H1 (cell line): ENCODE results near the gene STK16. TPM values are rescaled to one million over a fixed set of nuclear protein-coding genes. Genes with fewer than 3 reads are reported as not detected.

Experiments used
- CTCF ChIA-PET: fragments of 300-600 bp; sonication (Branson Sonifier 250); formaldehyde crosslinking; loops from one replicate; lab custom pipeline; 2021; ENCODE audit not compliant: partially characterized antibody; lab: Charles Lee
- POLR2A ChIA-PET: fragments of 300-600 bp; sonication (Branson Sonifier 250); formaldehyde crosslinking; loops from one replicate; lab custom pipeline; 2021; ENCODE audit warnings: inconsistent platforms; ENCODE audit not compliant: partially characterized antibody; lab: Charles Lee
- DNase-seq, 2 experiments: peaks; one replicate each; pipeline versions ENCODE4 v3.0.0 to v3.0.0-alpha.2; 2010 to 2022; ENCODE audit warnings: low spot score in 2 of 2, low read depth in 1 of 2, mixed read lengths in 1 of 2
- FAIRE-seq: peaks from 2 replicates; lab custom pipeline; 2011; peaks lifted over from hg19 to GRCh38; lab: Jason Lieb, UNC
- H2AFZ ChIP-seq: 2 replicates; pipeline ENCODE4 v1.8.1; 2012; ENCODE audit warnings: low read length, inconsistent platforms
- H2AK5ac ChIP-seq: 2 replicates; pipeline ENCODE4 v1.6.1; 2013; ENCODE audit warnings: low read depth, low read length
- H2BK120ac ChIP-seq: replicated peaks from 2 replicates; pipeline ENCODE3; 2013; ENCODE audit warnings: low read depth, low read length, inconsistent platforms
- H2BK12ac ChIP-seq: 2 replicates; pipeline ENCODE4 v1.6.1; 2013; ENCODE audit warnings: low read depth, low read length
- H2BK15ac ChIP-seq: 2 replicates; pipeline ENCODE4 v1.6.1; 2013; ENCODE audit warnings: low read length
- H2BK20ac ChIP-seq: 2 replicates; pipeline ENCODE4 v1.6.1; 2013; ENCODE audit warnings: low read length
- H2BK5ac ChIP-seq: 2 replicates; pipeline ENCODE4 v1.6.1; 2013; ENCODE audit warnings: low read depth, low read length
- H3K14ac ChIP-seq: 2 replicates; pipeline ENCODE4 v1.6.1; 2013; ENCODE audit warnings: inconsistent platforms; ENCODE audit not compliant: insufficient read length
- H3K18ac ChIP-seq: 2 replicates; pipeline ENCODE4 v1.6.1; 2013; ENCODE audit warnings: low read length; ENCODE audit errors: extremely low read depth
- H3K23ac ChIP-seq: 2 replicates; pipeline ENCODE4 v1.6.1; 2013; ENCODE audit warnings: inconsistent platforms; ENCODE audit not compliant: insufficient read length
- H3K23me2 ChIP-seq: 2 replicates; pipeline ENCODE4 v1.6.1; 2013; ENCODE audit warnings: low read depth, low read length
- H3K27ac ChIP-seq: 2 replicates; pipeline ENCODE4 v1.6.1; 2011; ENCODE audit warnings: low read depth, low read length, inconsistent platforms
- H3K27me3 ChIP-seq, 4 experiments: replicated peaks in 1 of 4; 1 replicate in 1 of 4; 2 replicates in 3 of 4; pipeline versions ENCODE4 v1.6.1 to v1.8.1; 2011 to 2013; ENCODE audit warnings: low read length in 3 of 4, mild to moderate bottlenecking in 3 of 4, inconsistent platforms in 2 of 4, mixed read lengths in 2 of 4, moderate library complexity in 1 of 4; ENCODE audit not compliant: control insufficient read depth in 3 of 4, insufficient read depth in 3 of 4; ENCODE audit errors: extremely low read depth in 1 of 4
- H3K36me3 ChIP-seq, 4 experiments: 2 replicates each; pipeline versions ENCODE4 v1.6.1 to v1.8.1; 2011 to 2013; ENCODE audit warnings: mild to moderate bottlenecking in 4 of 4, low read length in 3 of 4, moderate library complexity in 2 of 4, control low read depth in 1 of 4, inconsistent platforms in 1 of 4; ENCODE audit not compliant: insufficient read depth in 4 of 4, control insufficient read depth in 2 of 4
- H3K4ac ChIP-seq: replicated peaks from 2 replicates; pipeline ENCODE3; 2013; ENCODE audit warnings: low read length, low read depth, mixed read lengths, inconsistent platforms; ENCODE audit not compliant: insufficient read length
- H3K4me1 ChIP-seq, 4 experiments: replicated peaks in 1 of 4; 1 replicate in 1 of 4; 2 replicates in 3 of 4; pipeline versions ENCODE4 v1.6.1 to v1.8.1; 2011 to 2013; ENCODE audit warnings: low read length in 3 of 4, inconsistent platforms in 2 of 4, mixed read lengths in 1 of 4; ENCODE audit not compliant: insufficient read depth in 4 of 4, control insufficient read depth in 3 of 4
- H3K4me2 ChIP-seq, 2 experiments: 2 replicates each; pipeline versions ENCODE4 v1.6.1 to v1.8.1; 2011 to 2013; ENCODE audit warnings: low read depth in 2 of 2, low read length in 2 of 2, control low read depth in 1 of 2, inconsistent platforms in 1 of 2, mild to moderate bottlenecking in 1 of 2; ENCODE audit not compliant: insufficient read depth in 1 of 2
- H3K4me3 ChIP-seq, 4 experiments: fragments of 200-600, 300-600 bp in 1 of 4; sonication (generic), shearing (Covaris generic), sonication (Bioruptor Twin) in 1 of 4; 2 replicates each; pipeline versions ENCODE4 v1.5.1 to v1.8.1; 2011 to 2016; ENCODE audit warnings: low read length in 4 of 4, low read depth in 3 of 4, control low read depth in 2 of 4, inconsistent platforms in 2 of 4, mild to moderate bottlenecking in 2 of 4, mixed read lengths in 1 of 4, moderate library complexity in 1 of 4; ENCODE audit not compliant: insufficient read depth in 2 of 4; ENCODE audit errors: extremely low read depth in 1 of 4
- H3K56ac ChIP-seq: replicated peaks from 2 replicates; pipeline ENCODE3; 2013; ENCODE audit warnings: low read depth, mild to moderate bottlenecking, mixed read lengths, low read length, inconsistent platforms; ENCODE audit not compliant: insufficient read length
- H3K79me1 ChIP-seq: 2 replicates; pipeline ENCODE4 v1.6.1; 2013; ENCODE audit warnings: low read depth, low read length, control low read depth
- H3K79me2 ChIP-seq, 2 experiments: 2 replicates each; pipeline versions ENCODE4 v1.6.1 to v1.8.1; 2012 to 2013; ENCODE audit warnings: low read length in 2 of 2, mild to moderate bottlenecking in 2 of 2, inconsistent platforms in 1 of 2; ENCODE audit not compliant: insufficient read depth in 2 of 2, control insufficient read depth in 1 of 2
- H3K9ac ChIP-seq, 4 experiments: replicated peaks in 1 of 4; 1 replicate in 1 of 4; 2 replicates in 3 of 4; pipeline versions ENCODE4 v1.6.1 to v1.8.1; 2011 to 2013; ENCODE audit warnings: low read depth in 3 of 4, low read length in 3 of 4, control low read depth in 2 of 4, mild to moderate bottlenecking in 2 of 4, moderate library complexity in 2 of 4, inconsistent platforms in 1 of 4; ENCODE audit errors: extremely low read depth in 1 of 4
- H3K9me3 ChIP-seq, 2 experiments: 2 replicates each; pipeline versions ENCODE4 v1.6.1 to v1.8.1; 2012 to 2013; ENCODE audit warnings: mild to moderate bottlenecking in 2 of 2, moderate library complexity in 2 of 2, control low read depth in 1 of 2, inconsistent platforms in 1 of 2, low read depth in 1 of 2, low read length in 1 of 2, mixed read lengths in 1 of 2; ENCODE audit not compliant: insufficient read depth in 2 of 2
- H4K20me1 ChIP-seq, 2 experiments: replicated peaks in 1 of 2; 2 replicates each; pipeline versions ENCODE3 to v1.8.1; 2011 to 2013; ENCODE audit warnings: inconsistent platforms in 2 of 2, low read length in 2 of 2, mild to moderate bottlenecking in 1 of 2; ENCODE audit not compliant: insufficient read depth in 2 of 2, control insufficient read depth in 1 of 2
- H4K5ac ChIP-seq: 2 replicates; pipeline ENCODE4 v1.6.1; 2013; ENCODE audit warnings: low read length, low read depth, mixed read lengths, inconsistent platforms; ENCODE audit not compliant: insufficient read length
- H4K8ac ChIP-seq: 2 replicates; pipeline ENCODE4 v1.8.0; 2013; ENCODE audit warnings: mild to moderate bottlenecking, moderate library complexity, low read length, inconsistent platforms; ENCODE audit not compliant: insufficient read depth; ENCODE audit errors: extremely low read depth
- H4K91ac ChIP-seq: replicated peaks from 2 replicates; pipeline ENCODE3; 2013; ENCODE audit warnings: low read length, mixed read lengths, inconsistent platforms; ENCODE audit not compliant: insufficient read length
- ASH2L ChIP-seq: fragments of 200-600, 300-600 bp; sonication (generic); IDR thresholded peaks from one replicate; pipeline ENCODE4 v1.7.1; 2017; ENCODE audit warnings: low read length
- JUN ChIP-seq: IDR thresholded peaks from 2 replicates; pipeline ENCODE4 v1.6.1; 2011; ENCODE audit warnings: low read depth, mild to moderate bottlenecking, improper control_type of control experiment, low read length
- JUND ChIP-seq: IDR thresholded peaks from 2 replicates; pipeline ENCODE4 v1.6.1; 2011; ENCODE audit warnings: mild to moderate bottlenecking, improper control_type of control experiment, low read length
- NANOG ChIP-seq: IDR thresholded peaks from 2 replicates; pipeline ENCODE4 v1.6.1; 2011; ENCODE audit warnings: low read length, low read depth, mild to moderate bottlenecking, inconsistent platforms; ENCODE audit not compliant: insufficient read depth, poor library complexity, severe bottlenecking
- SIX5 ChIP-seq: IDR thresholded peaks from 2 replicates; pipeline ENCODE4 v1.6.1; 2011; ENCODE audit warnings: mild to moderate bottlenecking, low read depth, low read length
- WGBS, 2 experiments: shearing (Covaris generic) in 1 of 2; methylation state at CpG; one replicate each; pipeline versions ENCODE4 v1.1.6 to v1.1.7; 2013 to 2015; ENCODE audit warnings: low lambda C conversion rate in 2 of 2, mixed read lengths in 2 of 2, inconsistent platforms in 1 of 2, low coverage in 1 of 2, missing lambda C conversion rate in 1 of 2; ENCODE audit not compliant: insufficient replicate concordance in 2 of 2, insufficient coverage in 1 of 2, insufficient read length in 1 of 2; ENCODE audit errors: extremely low coverage in 1 of 2, missing lambda C conversion rate in 1 of 2; 5-methylcytosine and 5-hydroxymethylcytosine counted together
- polyA plus RNA-seq, 7 experiments: library from polyadenylated mRNA; depleted of rRNA in 3 of 7; stranded (reverse) in 5 of 7; unstranded in 2 of 7; fragments of >200 nt in 5 of 7; fragments of 200-250 nt in 2 of 7; gene quantifications; 1 replicate in 5 of 7; 2 replicates in 1 of 7; 4 replicates in 1 of 7; pipeline versions ENCODE4 v1.2.1 to v1.2.3, GENCODE V29; 2011 to 2013; ENCODE audit warnings: missing spikeins in 2 of 7, mixed read lengths in 2 of 7
- total RNA-seq: library from RNA; stranded (reverse); fragmentation: NEBNext Ultra II Directional; extraction: Animal tissue kit (Norgen Biotek cat#: 25700); gene quantifications from 2 replicates; pipeline ENCODE4 v1.2.1, GENCODE V29; 2021

The STK16 gene
- total and polyA plus RNA-seq, 2 of the 8 experiments (the other 6 are each of a cell fraction or from before 2014, with no cell fraction given), result 21.3 to 51.4 TPM

DNA sequence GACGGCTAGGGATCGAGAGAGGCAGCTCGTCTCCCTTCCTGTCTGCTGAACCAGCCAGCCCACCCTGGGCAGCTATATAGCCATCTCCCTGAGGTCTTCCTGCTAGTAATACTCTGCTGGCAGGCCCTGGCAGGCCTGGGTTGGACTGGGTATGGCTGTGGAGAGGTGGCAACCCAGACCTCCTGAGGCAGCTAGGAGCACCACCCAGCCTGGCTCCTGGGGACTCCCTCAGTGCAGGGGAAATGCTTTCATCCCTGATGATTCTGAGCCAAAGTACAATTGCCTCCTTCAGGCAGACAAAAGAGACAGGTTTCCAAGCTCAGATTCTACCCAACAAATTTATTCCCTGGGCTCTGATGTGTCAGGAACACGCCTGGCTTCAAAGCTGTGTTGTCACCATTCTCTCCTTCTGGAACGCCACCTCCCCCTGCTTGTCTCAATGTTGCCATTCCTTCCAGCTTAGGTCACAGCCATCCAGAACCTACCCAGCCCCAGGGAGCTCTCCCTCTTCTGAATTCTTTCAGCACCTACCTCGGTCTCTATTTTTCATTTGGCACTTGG, 29.2 kb downstream of the STK16 start:
- H3K4me1 ChIP-seq, result peaks cover 9 to 14% (median 11%) of the 10 kb centered on the region in 4 experiments
- no peaks in the 10 kb centered on the region for H3K9me3 ChIP-seq
- no peaks in the 10 kb centered on the region for H3K36me3 ChIP-seq
- no peak overlapping the region; a peak in 1 of 7 replicates for H3K9ac ChIP-seq
- no peak overlapping the region for H2AFZ ChIP-seq
- WGBS, 2 experiments, result 67% methylated on average over 5 of the region's 6 CpGs; no CpG with 5 or more reads in 1 of the 2 experiments
- no peak overlapping the region; a peak in 1 of 8 replicates for H3K4me3 ChIP-seq
- H3K4me2 ChIP-seq, result peak overlapping the region in 1 of 2 experiments; percentile 9; a peak in 1 of 4 replicates
- H3K23me2 ChIP-seq, result peaks cover 2% of the 10 kb centered on the region; the same call in 1 of the 2 replicates
- peak overlapping the region; percentile 38; the same call in 1 of the 2 replicates for H2BK5ac ChIP-seq
- H4K20me1 ChIP-seq, result no peaks in the 10 kb centered on the region
- POLR2A ChIA-PET, result interaction anchor here (0.7 to 1.7 kb wide), 9 partner anchors 12 to 61 kb away, joined by 3 to 8 read pairs (median 4); partner anchors contain the start of genes ABCB6, GLB1L, STK16 and TUBA4A
- no peaks in the 10 kb centered on the region for H3K79me2 ChIP-seq
- H4K5ac ChIP-seq, result no peak overlapping the region
- no peak overlapping the region for H2AK5ac ChIP-seq
- peaks cover 0 to 2% (median 0%) of the 10 kb centered on the region in 4 experiments; a peak in 3 of 7 replicates for H3K27me3 ChIP-seq
- TF ChIP-seq NANOG, result no peak
- TF ChIP-seq JUND, result no peak
- peak; percentile 37 for TF ChIP-seq ASH2L
- TF ChIP-seq SIX5, result no peak
- peak; percentile 71; the same call in 1 of the 2 replicates for TF ChIP-seq JUN
- CTCF ChIA-PET, result interaction anchor here (0.8 to 4.4 kb wide), 15 partner anchors 12 to 115 kb away, joined by 3 to 34 read pairs (median 3); partner anchors contain the start of genes GLB1L and STK16
- FAIRE-seq, result peak; percentile 7
- no peak overlapping the region for H3K14ac ChIP-seq
- H4K91ac ChIP-seq, result no peak overlapping the region
- no peak overlapping the region for H2BK15ac ChIP-seq
- H3K56ac ChIP-seq, result no peak overlapping the region
- no peak overlapping the region for H3K27ac ChIP-seq
- no peak overlapping the region for H3K4ac ChIP-seq
- H2BK120ac ChIP-seq, result no peak overlapping the region
- H3K23ac ChIP-seq, result no peak overlapping the region
- no peak for DNase-seq
- H3K79me1 ChIP-seq, result no peaks in the 10 kb centered on the region
- H2BK20ac ChIP-seq, result no peak overlapping the region
- peak overlapping the region; percentile 24; the same call in 1 of the 2 replicates for H3K18ac ChIP-seq
- no peak overlapping the region for H4K8ac ChIP-seq
- 0 out of 2 replicates have a peak overlapping the region, but pooled peaks have one; percentile 55 for H2BK12ac ChIP-seq
